ENCODE measurements around the gene NDUFV2.

The NDUFV2 gene

GRCh38 chr18:9102508-9103375 is at the start of gene NDUFV2:
NDUFV2 (plus strand) TSS chr18:9102699; CDS start chr18:9102744, 45 bp downstream.
- no peaks in the 10 kb centered on the region for H3K27me3 ChIP-seq (ENCODE audit: control insufficient read depth in 1 of 2, insufficient read depth in 2 of 2, low read length in 2 of 2)

GRCh38 chr18:9053814-9054213 is 48.7 kb upstream of the NDUFV2 start:
- H3K27ac ChIP-seq (ENCODE audit: low read length), result no peak overlapping the region
- no peaks in the 10 kb centered on the region for H3K4me1 ChIP-seq (ENCODE audit: control insufficient read depth, insufficient read depth, low read length)
- no peak overlapping the region for H3K9ac ChIP-seq (ENCODE audit: low read length in 2 of 2)
- no peak overlapping the region for H3K4me3 ChIP-seq (ENCODE audit: low read length in 2 of 2)
- H3K36me3 ChIP-seq (ENCODE audit: control insufficient read depth in 2 of 2, insufficient read depth in 2 of 2, low read length in 2 of 2), result no peaks in the 10 kb centered on the region
- no peaks in the 10 kb centered on the region for H3K27me3 ChIP-seq (ENCODE audit: control insufficient read depth in 1 of 2, insufficient read depth in 2 of 2, low read length in 2 of 2)
- H3K9me3 ChIP-seq (ENCODE audit: control insufficient read depth in 2 of 2, low read length in 2 of 2), result peaks cover 0 to 4% of the 10 kb centered on the region in 2 donors

More at GRCh38 chr18:9102508-9103375, at the start of gene NDUFV2:
- H3K36me3 ChIP-seq (ENCODE audit: control insufficient read depth in 2 of 2, insufficient read depth in 2 of 2, low read length in 2 of 2), result no peaks in the 10 kb centered on the region
- H3K9me3 ChIP-seq (ENCODE audit: control insufficient read depth in 2 of 2, low read length in 2 of 2), result no peaks in the 10 kb centered on the region
- H3K27ac ChIP-seq (ENCODE audit: low read length), result peak within 1 kb of the TSS; percentile 85
- peak within 1 kb of the TSS; percentile 90 to 97 for H3K9ac ChIP-seq (ENCODE audit: low read length in 2 of 2)
- peaks cover 28% of the 10 kb centered on the region for H3K4me1 ChIP-seq (ENCODE audit: control insufficient read depth, insufficient read depth, low read length)
- peak within 1 kb of the TSS; percentile 81 to 92 for H3K4me3 ChIP-seq (ENCODE audit: low read length in 2 of 2)

GRCh38 chr18:9055185-9055584 is 47.3 kb upstream of the NDUFV2 start:
- no peak overlapping the region for H3K27ac ChIP-seq (ENCODE audit: low read length)
- no peaks in the 10 kb centered on the region for H3K27me3 ChIP-seq (ENCODE audit: control insufficient read depth in 1 of 2, insufficient read depth in 2 of 2, low read length in 2 of 2)
- H3K4me3 ChIP-seq (ENCODE audit: low read length in 2 of 2), result no peak overlapping the region

GRCh38 chr18:9055626-9056025 is 46.9 kb upstream of the NDUFV2 start:
- H3K27ac ChIP-seq (ENCODE audit: low read length), result no peak overlapping the region
- H3K4me3 ChIP-seq (ENCODE audit: low read length in 2 of 2), result no peak overlapping the region
- H3K4me1 ChIP-seq (ENCODE audit: control insufficient read depth, insufficient read depth, low read length), result no peaks in the 10 kb centered on the region
- H3K9ac ChIP-seq (ENCODE audit: low read length in 2 of 2), result no peak overlapping the region
- peaks cover 0 to 4% of the 10 kb centered on the region in 2 donors for H3K9me3 ChIP-seq (ENCODE audit: control insufficient read depth in 2 of 2, low read length in 2 of 2)
- no peaks in the 10 kb centered on the region for H3K27me3 ChIP-seq (ENCODE audit: control insufficient read depth in 1 of 2, insufficient read depth in 2 of 2, low read length in 2 of 2)
- no peaks in the 10 kb centered on the region for H3K36me3 ChIP-seq (ENCODE audit: control insufficient read depth in 2 of 2, insufficient read depth in 2 of 2, low read length in 2 of 2)

More at GRCh38 chr18:9055185-9055584, 47.3 kb upstream of the NDUFV2 start:
- no peaks in the 10 kb centered on the region for H3K36me3 ChIP-seq (ENCODE audit: control insufficient read depth in 2 of 2, insufficient read depth in 2 of 2, low read length in 2 of 2)
- H3K9ac ChIP-seq (ENCODE audit: low read length in 2 of 2), result no peak overlapping the region
- no peaks in the 10 kb centered on the region for H3K4me1 ChIP-seq (ENCODE audit: control insufficient read depth, insufficient read depth, low read length)
- peaks cover 0 to 4% of the 10 kb centered on the region in 2 donors for H3K9me3 ChIP-seq (ENCODE audit: control insufficient read depth in 2 of 2, low read length in 2 of 2)

- Histone ChIP-seq H3K4me1 (ENCODE audit: control insufficient read depth, insufficient read depth, low read length) (no peaks in the 10 kb centered on the region), H3K27ac (ENCODE audit: low read length) (no peak overlapping the region), H3K36me3 (ENCODE audit: control insufficient read depth in 2 of 2, insufficient read depth in 2 of 2, low read length in 2 of 2) (no peaks in the 10 kb centered on the region), H3K9me3 (ENCODE audit: control insufficient read depth in 2 of 2, low read length in 2 of 2) (peaks cover 0 to 3% of the 10 kb centered on the region in 2 donors), H3K27me3 (ENCODE audit: control insufficient read depth in 1 of 2, insufficient read depth in 2 of 2, low read length in 2 of 2) (no peaks in the 10 kb centered on the region), H3K9ac (ENCODE audit: low read length in 2 of 2) (no peak overlapping the region), H3K4me3 (ENCODE audit: low read length in 2 of 2) (no peak overlapping the region)
Observed at GRCh38 chr18:9057646-9058045, 44.9 kb upstream of the NDUFV2 start.

- no peaks in the 10 kb centered on the region for H3K4me1 ChIP-seq (ENCODE audit: control insufficient read depth, insufficient read depth, low read length)
- no peak overlapping the region for H3K27ac ChIP-seq (ENCODE audit: low read length)
- H3K36me3 ChIP-seq (ENCODE audit: control insufficient read depth in 2 of 2, insufficient read depth in 2 of 2, low read length in 2 of 2), result no peaks in the 10 kb centered on the region
- no peaks in the 10 kb centered on the region for H3K9me3 ChIP-seq (ENCODE audit: control insufficient read depth in 2 of 2, low read length in 2 of 2)
- no peak overlapping the region for H3K9ac ChIP-seq (ENCODE audit: low read length in 2 of 2)
- H3K4me3 ChIP-seq (ENCODE audit: low read length in 2 of 2), result no peak overlapping the region
- no peaks in the 10 kb centered on the region for H3K27me3 ChIP-seq (ENCODE audit: control insufficient read depth in 1 of 2, insufficient read depth in 2 of 2, low read length in 2 of 2)
Observed at GRCh38 chr18:9058406-9058805, 44.1 kb upstream of the NDUFV2 start.

GRCh38 chr18:9062418-9062751 is 40.1 kb upstream of the NDUFV2 start:
- Histone ChIP-seq H3K4me1 (ENCODE audit: control insufficient read depth, insufficient read depth, low read length) (no peaks in the 10 kb centered on the region), H3K4me3 (ENCODE audit: low read length in 2 of 2) (no peak overlapping the region), H3K9me3 (ENCODE audit: control insufficient read depth in 2 of 2, low read length in 2 of 2) (no peaks in the 10 kb centered on the region), H3K27ac (ENCODE audit: low read length) (no peak overlapping the region), H3K36me3 (ENCODE audit: control insufficient read depth in 2 of 2, insufficient read depth in 2 of 2, low read length in 2 of 2) (no peaks in the 10 kb centered on the region), H3K9ac (ENCODE audit: low read length in 2 of 2) (no peak overlapping the region), H3K27me3 (ENCODE audit: control insufficient read depth in 1 of 2, insufficient read depth in 2 of 2, low read length in 2 of 2) (no peaks in the 10 kb centered on the region)

- no peaks in the 10 kb centered on the region for H3K36me3 ChIP-seq (ENCODE audit: control insufficient read depth in 2 of 2, insufficient read depth in 2 of 2, low read length in 2 of 2)
- H3K27me3 ChIP-seq (ENCODE audit: control insufficient read depth in 1 of 2, insufficient read depth in 2 of 2, low read length in 2 of 2), result no peaks in the 10 kb centered on the region
- no peak overlapping the region for H3K4me3 ChIP-seq (ENCODE audit: low read length in 2 of 2)
- H3K9ac ChIP-seq (ENCODE audit: low read length in 2 of 2), result no peak overlapping the region
- no peak overlapping the region for H3K27ac ChIP-seq (ENCODE audit: low read length)
- peaks cover 4% of the 10 kb centered on the region for H3K4me1 ChIP-seq (ENCODE audit: control insufficient read depth, insufficient read depth, low read length)
- H3K9me3 ChIP-seq (ENCODE audit: control insufficient read depth in 2 of 2, low read length in 2 of 2), result no peaks in the 10 kb centered on the region
Observed at GRCh38 chr18:9065864-9066263, 36.6 kb upstream of the NDUFV2 start.

GRCh38 chr18:9066358-9066757 is 36.1 kb upstream of the NDUFV2 start:
- H3K27ac ChIP-seq (ENCODE audit: low read length), result no peak overlapping the region
- no peaks in the 10 kb centered on the region for H3K9me3 ChIP-seq (ENCODE audit: control insufficient read depth in 2 of 2, low read length in 2 of 2)
- no peak overlapping the region for H3K4me3 ChIP-seq (ENCODE audit: low read length in 2 of 2)
- no peaks in the 10 kb centered on the region for H3K27me3 ChIP-seq (ENCODE audit: control insufficient read depth in 1 of 2, insufficient read depth in 2 of 2, low read length in 2 of 2)
- H3K4me1 ChIP-seq (ENCODE audit: control insufficient read depth, insufficient read depth, low read length), result peaks cover 4% of the 10 kb centered on the region
- H3K9ac ChIP-seq (ENCODE audit: low read length in 2 of 2), result no peak overlapping the region
- H3K36me3 ChIP-seq (ENCODE audit: control insufficient read depth in 2 of 2, insufficient read depth in 2 of 2, low read length in 2 of 2), result no peaks in the 10 kb centered on the region

GRCh38 chr18:9066817-9067306 is 35.6 kb upstream of the NDUFV2 start:
- Histone ChIP-seq H3K9ac (ENCODE audit: low read length in 2 of 2) (no peak overlapping the region), H3K9me3 (ENCODE audit: control insufficient read depth in 2 of 2, low read length in 2 of 2) (no peaks in the 10 kb centered on the region), H3K27ac (ENCODE audit: low read length) (no peak overlapping the region), H3K4me3 (ENCODE audit: low read length in 2 of 2) (no peak overlapping the region), H3K36me3 (ENCODE audit: control insufficient read depth in 2 of 2, insufficient read depth in 2 of 2, low read length in 2 of 2) (no peaks in the 10 kb centered on the region), H3K4me1 (ENCODE audit: control insufficient read depth, insufficient read depth, low read length) (peaks cover 4% of the 10 kb centered on the region), H3K27me3 (ENCODE audit: control insufficient read depth in 1 of 2, insufficient read depth in 2 of 2, low read length in 2 of 2) (no peaks in the 10 kb centered on the region)

- Histone ChIP-seq H3K9me3 (ENCODE audit: control insufficient read depth in 2 of 2, low read length in 2 of 2) (no peaks in the 10 kb centered on the region), H3K27me3 (ENCODE audit: control insufficient read depth in 1 of 2, insufficient read depth in 2 of 2, low read length in 2 of 2) (no peaks in the 10 kb centered on the region), H3K36me3 (ENCODE audit: control insufficient read depth in 2 of 2, insufficient read depth in 2 of 2, low read length in 2 of 2) (no peaks in the 10 kb centered on the region), H3K4me1 (ENCODE audit: control insufficient read depth, insufficient read depth, low read length) (peaks cover 4% of the 10 kb centered on the region), H3K9ac (ENCODE audit: low read length in 2 of 2) (no peak overlapping the region), H3K4me3 (ENCODE audit: low read length in 2 of 2) (no peak overlapping the region), H3K27ac (ENCODE audit: low read length) (no peak overlapping the region)
Observed at GRCh38 chr18:9067823-9068222, 34.7 kb upstream of the NDUFV2 start.

Data from stomach smooth muscle (tissue), 2 donors.